Left lung (tissue), 10 donors: ENCODE data around the gene MYRFL. TPM values are rescaled to one million over a fixed set of nuclear protein-coding genes. Genes with fewer than 3 reads are reported as not detected.

Experiments used
- ATAC-seq: fragments of 200-7000 bp; cut with Tn5 transposase; one replicate; pipeline ENCODE4 v1.9.1; 2020; ENCODE audit warnings: moderate library complexity
- DNase-seq, 4 donors: peaks; one replicate each; pipeline ENCODE4 v3.0.0-alpha.2; 2013 to 2020
- H3K27ac ChIP-seq, 2 donors: fragments of 200-600 bp; sonication (generic) in 1 of 2; one replicate each; pipeline versions ENCODE4 v1.5.0 to v1.8.0; 2020 to 2021
- H3K27me3 ChIP-seq, 2 donors: fragments of 200-600 bp; sonication (generic) in 1 of 2; one replicate each; pipeline versions ENCODE4 v1.5.0 to v1.8.0; 2020 to 2021
- H3K36me3 ChIP-seq, 2 donors: fragments of 200-600 bp; sonication (generic) in 1 of 2; one replicate each; pipeline versions ENCODE4 v1.5.0 to v1.8.0; 2020 to 2021
- H3K4me1 ChIP-seq, 2 donors: fragments of 200-600 bp; one replicate each; pipeline ENCODE4 v1.8.0; 2021
- H3K4me3 ChIP-seq, 2 donors: fragments of 200-600 bp; sonication (generic) in 1 of 2; one replicate each; pipeline versions ENCODE4 v1.5.0 to v1.8.0; 2020 to 2021; ENCODE audit warnings: mild to moderate bottlenecking in 1 of 2
- H3K9me3 ChIP-seq, 2 donors: fragments of 200-600 bp; sonication (generic) in 1 of 2; one replicate each; pipeline versions ENCODE4 v1.5.0 to v1.8.0; 2020 to 2021
- CTCF ChIP-seq, 2 donors: fragments of 200-600 bp; sonication (generic) in 1 of 2; IDR thresholded peaks; one replicate each; pipeline versions ENCODE4 v1.5.0 to v1.8.0; 2021; ENCODE audit warnings: antibody characterized with exemption in 2 of 2
- intact Hi-C, 2 donors: fragments of 100-400 bp; cut with DNase I; formaldehyde crosslinking; loops; one replicate each; pipeline versions ENCODE4 v1.11.2 to v1.14.2; 2022
- polyA plus RNA-seq, 6 donors: library from polyadenylated mRNA; unstranded; fragments of 120-200 nt; gene quantifications; one replicate each; pipeline ENCODE4 v1.2.1, GENCODE V29; 2013; ENCODE audit not compliant: insufficient read length in 6 of 6
- total RNA-seq, 2 donors: library from RNA; stranded (reverse); fragmentation: NEBNext Ultra II Directional; extraction: Animal tissue kit (Norgen Biotek cat#: 25700); gene quantifications; one replicate each; pipeline ENCODE4 v1.2.1, GENCODE V29; 2021
- donor health status: DM: no; HTN: yes; CAD: no.
- donor health status: DM: no; HTN: no; CAD: no.

The MYRFL gene
- total and polyA plus RNA-seq, 8 donors: 0.17 to 2.5 (median 0.77) TPM

DNA sequence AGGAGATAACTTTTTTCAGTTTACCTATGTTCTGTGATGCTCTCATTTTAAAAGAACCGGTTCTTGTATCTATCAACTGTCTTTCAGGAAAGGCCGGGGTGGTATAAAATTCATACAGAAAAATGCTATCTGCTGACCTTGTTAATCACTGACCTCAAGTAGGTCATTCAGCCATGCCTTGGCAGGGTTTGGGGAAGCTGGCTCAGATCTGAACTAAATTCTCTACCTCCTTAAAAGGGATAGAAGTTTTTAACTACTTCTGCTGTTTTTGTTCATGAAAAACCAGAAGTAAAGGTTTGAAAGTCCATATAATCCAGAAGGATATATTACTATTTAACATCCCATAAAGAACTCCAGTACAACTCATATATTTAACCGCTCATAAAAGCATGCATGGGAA lies 10.1 kb downstream of the MYRFL start:
- no peaks in the 10 kb centered on the region for H3K9me3 ChIP-seq
- H3K4me3 ChIP-seq: no peak overlapping the region
- peaks cover 6 to 12% of the 10 kb centered on the region in 2 donors for H3K4me1 ChIP-seq
- ATAC-seq (peak; percentile 45), DNase-seq (no peak)
- H3K27me3 ChIP-seq: no peaks in the 10 kb centered on the region
- H3K36me3 ChIP-seq: no peaks in the 10 kb centered on the region
- TF ChIP-seq CTCF (IDR thresholded peaks at IDR 0.05): no peak
- intact Hi-C loops: no loop called here
- H3K27ac ChIP-seq: no peak overlapping the region

GRCh38 chr12:69836015-69836414 lies 11.0 kb downstream of the MYRFL start:
- Histone ChIP-seq H3K4me3 (no peak overlapping the region), H3K9me3 (no peaks in the 10 kb centered on the region), H3K27ac (no peak overlapping the region), H3K36me3 (no peaks in the 10 kb centered on the region), H3K27me3 (no peaks in the 10 kb centered on the region), H3K4me1 (peaks cover 6 to 12% of the 10 kb centered on the region in 2 donors)
- no peak for TF ChIP-seq CTCF (IDR thresholded peaks at IDR 0.05)
- ATAC-seq (no peak), DNase-seq (peak in 1 of 4 donors; percentile 47)
- intact Hi-C loops: no loop called here

DNA sequence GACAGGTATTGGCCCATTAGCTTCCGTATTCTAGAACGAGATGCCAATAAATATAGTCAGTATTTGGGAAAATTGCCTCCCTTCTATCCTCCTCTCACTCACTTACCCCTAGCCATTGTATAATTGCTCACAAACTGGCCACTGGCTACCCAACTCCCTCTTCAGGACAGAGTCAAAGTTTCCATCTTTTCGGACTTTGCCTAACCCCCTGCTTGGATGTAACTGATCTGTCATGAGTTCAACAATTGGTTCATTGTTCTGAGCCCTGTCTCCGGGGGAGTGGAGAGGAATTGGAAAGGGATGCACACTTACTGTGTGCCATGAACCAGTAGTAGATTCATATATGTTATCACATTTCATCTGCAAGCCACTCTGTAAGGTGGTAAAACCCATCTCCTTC lies 12.2 kb downstream of the MYRFL start:
- ATAC-seq (no peak), DNase-seq (no peak)
- peaks cover 6 to 12% of the 10 kb centered on the region in 2 donors for H3K4me1 ChIP-seq
- H3K27me3 ChIP-seq: no peaks in the 10 kb centered on the region
- TF ChIP-seq CTCF (IDR thresholded peaks at IDR 0.05): no peak
- H3K9me3 ChIP-seq: no peaks in the 10 kb centered on the region
- H3K27ac ChIP-seq: peak overlapping the region; percentile 13 to 46
- no peak overlapping the region for H3K4me3 ChIP-seq
- no peaks in the 10 kb centered on the region for H3K36me3 ChIP-seq
- intact Hi-C loops: no loop called here

GRCh38 chr12:69837657-69838415 lies 12.8 kb downstream of the MYRFL start:
- Histone ChIP-seq H3K27me3 (no peaks in the 10 kb centered on the region), H3K36me3 (no peaks in the 10 kb centered on the region), H3K4me3 (no peak overlapping the region), H3K27ac (peak overlapping the region; percentile 13 to 54), H3K9me3 (no peaks in the 10 kb centered on the region), H3K4me1 (peaks cover 6 to 12% of the 10 kb centered on the region in 2 donors)
- DNase-seq: peak in 2 of 4 donors; percentile 30 to 63
- intact Hi-C loops: no loop called here
- peak; percentile 78 for ATAC-seq
- TF ChIP-seq CTCF (IDR thresholded peaks at IDR 0.05): no peak

DNA sequence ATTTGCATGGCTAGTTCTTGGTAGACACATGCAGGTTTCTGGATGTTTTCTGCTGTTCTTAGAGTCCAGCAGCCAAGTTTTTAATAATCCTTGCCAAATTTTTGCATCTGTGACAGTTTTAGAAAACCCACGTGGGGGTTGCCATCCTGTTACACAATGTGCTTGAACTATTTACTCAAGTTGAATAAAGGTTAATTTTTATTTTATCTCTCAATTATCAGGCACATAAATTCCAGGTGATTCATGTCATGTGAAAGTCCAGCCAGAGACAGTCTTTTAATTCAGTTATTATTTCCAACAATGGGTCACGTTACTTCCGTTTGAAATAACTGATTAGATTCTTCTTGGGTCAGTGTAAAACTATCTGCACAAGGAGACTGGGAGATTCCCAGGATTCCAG lies 15.7 kb downstream of the MYRFL start:
- intact Hi-C loops: no loop called here
- no peak for TF ChIP-seq CTCF (IDR thresholded peaks at IDR 0.05)
- Histone ChIP-seq H3K9me3 (no peaks in the 10 kb centered on the region), H3K4me1 (peaks cover under 1 to 3% of the 10 kb centered on the region in 2 donors), H3K4me3 (no peak overlapping the region), H3K27ac (no peak overlapping the region), H3K27me3 (no peaks in the 10 kb centered on the region), H3K36me3 (no peaks in the 10 kb centered on the region)
- no peak for DNase-seq
- ATAC-seq: no peak
